SIG-M5 (cell line): ENCODE measurements around the gene GGA1.
"Not testable (repeated sequence)": the region's sequence is repeated elsewhere in the genome, so short reads cannot be mapped to it uniquely, and the experiment has no call there.

ENCODE experiments used
- DNase-seq: peaks from one replicate; lab custom pipeline; 2025; lab: John Stamatoyannopoulos, UW

The GGA1 gene

GRCh38 chr22:37654563-37655251, 46.1 kb downstream of the GGA1 start:
- no peak for DNase-seq

- DNase-seq, result no peak
These were observed 46.6 kb downstream of the GGA1 start for GRCh38 chr22:37655252-37655563.

- DNase-seq, result not testable (repeated sequence)
These were observed 47.9 kb downstream of the GGA1 start for GRCh38 chr22:37656583-37656982.

GRCh38 chr22:37657590-37658132, 49.0 kb downstream of the GGA1 start:
- DNase-seq, result no peak

GRCh38 chr22:37658133-37659065, 49.8 kb downstream of the GGA1 start, which contains the start of gene PDXP:
TSS of gene PDXP (plus strand) at chr22:37658723. CDS start at chr22:37658783, 60 bp downstream.
- DNase-seq, result peak; percentile 90

- no peak for DNase-seq
These were observed 50.6 kb downstream of the GGA1 start for GRCh38 chr22:37659066-37659896.

- no peak for DNase-seq
These were observed 51.5 kb downstream of the GGA1 start for GRCh38 chr22:37659897-37660708.

- no peak for DNase-seq
These were observed 52.0 kb downstream of the GGA1 start for GRCh38 chr22:37660709-37661045.

- DNase-seq, result no peak
These were observed 52.7 kb downstream of the GGA1 start for GRCh38 chr22:37661160-37661924.

GRCh38 chr22:37662039-37662438, 53.4 kb downstream of the GGA1 start:
- DNase-seq, result no peak

GRCh38 chr22:37663521-37664140, 55.0 kb downstream of the GGA1 start:
- DNase-seq, result no peak

GRCh38 chr22:37664249-37665101, 55.8 kb downstream of the GGA1 start:
- no peak for DNase-seq

GRCh38 chr22:37665487-37665886, 56.9 kb downstream of the GGA1 start:
- DNase-seq, result no peak

- no peak for DNase-seq
These were observed 61.0 kb downstream of the GGA1 start for GRCh38 chr22:37669586-37669985.

GRCh38 chr22:37672206-37672919, 63.7 kb downstream of the GGA1 start:
- DNase-seq, result no peak

GRCh38 chr22:37672920-37673455, 64.4 kb downstream of the GGA1 start:
- DNase-seq, result no peak

- DNase-seq, result no peak
These were observed 65.6 kb downstream of the GGA1 start for GRCh38 chr22:37674248-37674647.
